IMR-90 (cell line): ENCODE results near the gene ANKRD55. TPM values are rescaled to one million over a fixed set of nuclear protein-coding genes. Genes with fewer than 3 reads are reported as not detected.
A peak's percentile ranks its signal among the peaks of the same experiment; 100 is the strongest.

ENCODE experiments used
- ATAC-seq: fragments of 200-7000 bp; cut with Tn5 transposase; 2 replicates; pipeline ENCODE4 v1.9.1; 2020; ENCODE audit warnings: low read depth, mild to moderate bottlenecking, moderate library complexity
- BruUV-seq: library from RNA; stranded (reverse); fragments of 400-500 nt; replicated peaks from 2 replicates; lab custom pipeline; 2021; lab: Mats Ljungman, UMichigan
- CTCF ChIA-PET: fragments of 300-600 bp; formaldehyde crosslinking; extraction: SDS; loops from one replicate; lab custom pipeline; 2021; ENCODE audit warnings: antibody characterized with exemption; lab: Yijun Ruan, JAX
- POLR2A ChIA-PET: fragments of 300-600 bp; sonication (Branson Sonifier 250); formaldehyde crosslinking; loops from one replicate; lab custom pipeline; 2022; ENCODE audit warnings: antibody characterized with exemption; ENCODE audit not compliant: unreplicated experiment; lab: Charles Lee
- DNase-seq: peaks from one replicate; pipeline ENCODE4 v3.0.0; 2013
- H2AFZ ChIP-seq: replicated peaks from 2 replicates; pipeline ENCODE3; 2013; ENCODE audit warnings: low read length, mild to moderate bottlenecking; ENCODE audit not compliant: poor library complexity
- H2AK5ac ChIP-seq: 2 replicates; pipeline ENCODE4 v1.6.1; 2013; ENCODE audit warnings: low read depth, low read length, inconsistent platforms
- H2AK9ac ChIP-seq: replicated peaks from 2 replicates; pipeline ENCODE3; 2013; ENCODE audit warnings: mild to moderate bottlenecking, low read depth, low read length, moderate library complexity; ENCODE audit not compliant: poor library complexity
- H2BK120ac ChIP-seq: 2 replicates; pipeline ENCODE4 v1.6.1; 2013; ENCODE audit warnings: low read depth, low read length, inconsistent platforms
- H2BK15ac ChIP-seq: 3 replicates; pipeline ENCODE4 v1.6.1; 2013; ENCODE audit warnings: low read depth, low read length, inconsistent platforms
- H2BK20ac ChIP-seq: 2 replicates; pipeline ENCODE4 v1.6.1; 2013; ENCODE audit warnings: low read depth, mild to moderate bottlenecking, inconsistent platforms, low read length, moderate library complexity
- H2BK5ac ChIP-seq: 2 replicates; pipeline ENCODE4 v1.6.1; 2013; ENCODE audit warnings: mild to moderate bottlenecking, low read depth, low read length, inconsistent platforms; ENCODE audit not compliant: poor library complexity, severe bottlenecking
- H3K14ac ChIP-seq: replicated peaks from 2 replicates; pipeline ENCODE4 v1.6.1; 2013; ENCODE audit warnings: low read depth, low read length, inconsistent platforms
- H3K18ac ChIP-seq: 2 replicates; pipeline ENCODE4 v1.6.1; 2013; ENCODE audit warnings: low read depth, low read length, control low read depth
- H3K23ac ChIP-seq: 2 replicates; pipeline ENCODE4 v1.6.1; 2013; ENCODE audit warnings: low read depth, low read length, inconsistent platforms
- H3K27ac ChIP-seq: 2 replicates; pipeline ENCODE4 v1.5.1; 2013; ENCODE audit warnings: mild to moderate bottlenecking, control low read depth, low read length; ENCODE audit not compliant: insufficient read depth
- H3K27me3 ChIP-seq: 2 replicates; pipeline ENCODE4 v1.6.1; 2013; ENCODE audit warnings: low read length; ENCODE audit not compliant: control insufficient read depth, insufficient read depth
- H3K36me3 ChIP-seq: 2 replicates; pipeline ENCODE4 v1.6.1; 2013; ENCODE audit warnings: low read length, mixed read lengths; ENCODE audit not compliant: control insufficient read depth, insufficient read depth
- H3K4ac ChIP-seq: 2 replicates; pipeline ENCODE4 v1.6.1; 2013; ENCODE audit warnings: low read depth, low read length, inconsistent platforms
- H3K4me1 ChIP-seq: 2 replicates; pipeline ENCODE4 v1.6.1; 2013; ENCODE audit warnings: low read length, mixed read lengths; ENCODE audit not compliant: control insufficient read depth, insufficient read depth
- H3K4me2 ChIP-seq: 2 replicates; pipeline ENCODE4 v1.6.1; 2013; ENCODE audit warnings: low read depth, mild to moderate bottlenecking, control low read depth, low read length, moderate library complexity
- H3K4me3 ChIP-seq: 2 replicates; pipeline ENCODE4 v1.5.1; 2013; ENCODE audit warnings: low read depth, mild to moderate bottlenecking, control low read depth, low read length, moderate library complexity; ENCODE audit not compliant: insufficient read depth
- H3K56ac ChIP-seq: 2 replicates; pipeline ENCODE4 v1.6.1; 2013; ENCODE audit warnings: low read length, inconsistent platforms; ENCODE audit not compliant: insufficient read depth; ENCODE audit errors: extremely low read depth
- H3K79me1 ChIP-seq, 2 experiments: 2 replicates each; pipeline ENCODE4 v1.6.1; 2013; ENCODE audit warnings: low read length in 2 of 2, inconsistent platforms in 1 of 2, low read depth in 1 of 2
- H3K9ac ChIP-seq: 2 replicates; pipeline ENCODE4 v1.6.1; 2013; ENCODE audit warnings: low read depth, low read length, control low read depth
- H3K9me1 ChIP-seq: 2 replicates; pipeline ENCODE4 v1.6.1; 2013; ENCODE audit warnings: low read length, inconsistent platforms; ENCODE audit not compliant: insufficient read depth
- H3K9me3 ChIP-seq: 2 replicates; pipeline ENCODE4 v1.6.1; 2013; ENCODE audit warnings: low read length; ENCODE audit not compliant: control insufficient read depth, insufficient read depth
- H4K20me1 ChIP-seq: 2 replicates; pipeline ENCODE4 v1.6.1; 2013; ENCODE audit warnings: low read length, inconsistent platforms; ENCODE audit not compliant: insufficient read depth
- H4K5ac ChIP-seq: 2 replicates; pipeline ENCODE4 v1.6.1; 2013; ENCODE audit warnings: mild to moderate bottlenecking, low read depth, low read length, control low read depth
- H4K8ac ChIP-seq, 2 experiments: 2 replicates each; pipeline ENCODE4 v1.6.1; 2013; ENCODE audit warnings: low read depth in 2 of 2, low read length in 2 of 2, control low read depth in 1 of 2, inconsistent platforms in 1 of 2
- H4K91ac ChIP-seq: 2 replicates; pipeline ENCODE4 v1.6.1; 2013; ENCODE audit warnings: low read depth, low read length, inconsistent platforms; ENCODE audit not compliant: insufficient read depth
- CEBPB ChIP-seq: IDR thresholded peaks from 2 replicates; pipeline ENCODE4 v1.6.1; 2012; ENCODE audit warnings: low read depth, low read length, improper control_type of control experiment
- CHD1 ChIP-seq: IDR thresholded peaks from 2 replicates; pipeline ENCODE4 v1.6.1; 2012; ENCODE audit warnings: low read depth, low read length, improper control_type of control experiment
- ELK1 ChIP-seq: fragments of 150-350 bp; IDR thresholded peaks from 2 replicates; pipeline ENCODE4 v1.6.1; 2016; ENCODE audit warnings: low read depth, mild to moderate bottlenecking, low read length, moderate library complexity, borderline replicate concordance
- MAFK ChIP-seq: IDR thresholded peaks from 2 replicates; pipeline ENCODE4 v1.6.1; 2012; ENCODE audit warnings: low read depth, low read length, improper control_type of control experiment
- MAZ ChIP-seq: IDR thresholded peaks from 2 replicates; pipeline ENCODE4 v1.6.1; 2012; ENCODE audit warnings: low read depth, mild to moderate bottlenecking, low read length, improper control_type of control experiment, moderate library complexity, borderline replicate concordance
- MXI1 ChIP-seq: IDR thresholded peaks from 2 replicates; pipeline ENCODE4 v1.6.1; 2012; ENCODE audit warnings: low read depth, mild to moderate bottlenecking, low read length, moderate library complexity, borderline replicate concordance
- NFE2L2 ChIP-seq: fragments of 150-350 bp; IDR thresholded peaks from 2 replicates; pipeline ENCODE4 v1.6.1; 2016; ENCODE audit warnings: low read depth, mild to moderate bottlenecking, low read length
- POLR2A ChIP-seq: IDR thresholded peaks from 2 replicates; pipeline ENCODE4 v1.6.1; 2012; ENCODE audit warnings: mild to moderate bottlenecking, low read depth, low read length
- RFX5 ChIP-seq: IDR thresholded peaks from 2 replicates; pipeline ENCODE4 v1.8.0; 2012; ENCODE audit warnings: low read depth, mild to moderate bottlenecking, low read length, moderate library complexity
- SMC3 ChIP-seq: fragments of 150-350 bp; IDR thresholded peaks from 2 replicates; pipeline ENCODE4 v1.6.1; 2016; ENCODE audit warnings: low read depth, mild to moderate bottlenecking, antibody characterized with exemption, low read length, moderate library complexity
- WGBS, 2 experiments: methylation state at CpG; one replicate each; pipeline versions ENCODE4 v1.1.5 to v1.1.7; 2013; ENCODE audit warnings: missing lambda C conversion rate in 2 of 2; ENCODE audit not compliant: insufficient read length in 1 of 2; ENCODE audit errors: extremely low coverage in 2 of 2; 5-methylcytosine and 5-hydroxymethylcytosine counted together
- dilution Hi-C: fragments of 300-500 bp; cut with HindIII; formaldehyde crosslinking; loops from one replicate; pipeline ENCODE4 v1.14.3; 2018; ENCODE audit warnings: low sequenced_read_pairs; ENCODE audit not compliant: unreplicated experiment
- in situ Hi-C: fragments of 300-500 bp; cut with MboI; formaldehyde crosslinking; loops from 3 replicates; pipeline ENCODE4 v1.14.3; 2019; ENCODE audit warnings: low sequenced_read_pairs, inconsistent platforms, mixed read lengths
- intact Hi-C: fragments of 100-400 bp; cut with micrococcal nuclease; formaldehyde crosslinking; loops from 2 replicates; pipeline ENCODE4 v1.10.0; 2022
- polyA plus RNA-seq, 3 experiments: library from polyadenylated mRNA; depleted of rRNA; stranded (reverse); fragments of >200 nt; gene quantifications; 2 replicates each; pipeline ENCODE4 v1.2.3, GENCODE V29; 2012; ENCODE audit warnings: low replicate concordance in 1 of 3
- total RNA-seq: library from RNA; depleted of rRNA; stranded (reverse); fragments of >200 nt; gene quantifications from 2 replicates; pipeline ENCODE4 v1.2.3, GENCODE V29; 2012

ANKRD55 gene
- total and polyA plus RNA-seq, 2 of the 4 experiments (the other 2 are of a cell fraction): not detected

- no peak overlapping the region for H3K4me3 ChIP-seq
- H4K91ac ChIP-seq: peak overlapping the region; percentile 58; the same call in 1 of the 2 replicates
- H2AFZ ChIP-seq: no peak overlapping the region
- H3K9me1 ChIP-seq: peaks cover 6% of the 10 kb centered on the region; the same call in 1 of the 2 replicates
- peak overlapping the region; percentile 16; the same call in 1 of the 2 replicates for H2BK20ac ChIP-seq
- CTCF ChIA-PET: no interaction called here
- POLR2A ChIA-PET: no interaction called here
- no peak for TF ChIP-seq MAZ
- no peak for TF ChIP-seq NFE2L2
- TF ChIP-seq ELK1: no peak
- TF ChIP-seq CEBPB: no peak
- no peak for TF ChIP-seq MAFK
- TF ChIP-seq POLR2A: no peak
- no peak for TF ChIP-seq CHD1
- TF ChIP-seq MXI1: no peak
- TF ChIP-seq RFX5: no peak
- TF ChIP-seq SMC3: no peak
- H3K23ac ChIP-seq: no peak overlapping the region
- H3K18ac ChIP-seq: no peak overlapping the region
- H2AK5ac ChIP-seq: peak overlapping the region; percentile 77; the same call in 1 of the 2 replicates
- no TSS peak for BruUV-seq
- no CpG with 5 or more reads among the region's 4 CpGs for WGBS, 2 experiments
- H2BK5ac ChIP-seq: no peak overlapping the region
- H3K4me1 ChIP-seq: peaks cover 6% of the 10 kb centered on the region
- no peak overlapping the region for H3K27ac ChIP-seq
- no peak overlapping the region for H3K4me2 ChIP-seq
- no peak overlapping the region for H3K56ac ChIP-seq
- in situ Hi-C loops: no loop called here
- no peak overlapping the region for H4K8ac ChIP-seq
- DNase-seq: peak; percentile 29
- no peak overlapping the region for H4K5ac ChIP-seq
- H3K27me3 ChIP-seq: no peaks in the 10 kb centered on the region
- H3K9me3 ChIP-seq: 0 out of 2 replicates have a peak, but pooled peaks cover 4% of the 10 kb centered on the region
- no peaks in the 10 kb centered on the region for H3K36me3 ChIP-seq
- peak overlapping the region; percentile 77 for H2BK120ac ChIP-seq
- H3K14ac ChIP-seq: 0 out of 2 replicates have a peak overlapping the region, but pooled peaks have one; percentile 76
- no peak for ATAC-seq
- intact Hi-C loops: no loop called here
- 0 out of 4 replicates have a peak, but pooled peaks cover 0 to 8% of the 10 kb centered on the region in 2 experiments for H3K79me1 ChIP-seq
- H2AK9ac ChIP-seq: no peak overlapping the region
- H4K20me1 ChIP-seq: no peaks in the 10 kb centered on the region
- H3K4ac ChIP-seq: peak overlapping the region; percentile 73; the same call in 1 of the 2 replicates
- dilution Hi-C loops: no loop called here
- no peak overlapping the region for H2BK15ac ChIP-seq
- H3K9ac ChIP-seq: no peak overlapping the region
Measured at GRCh38 chr5:56129288-56129687, 103.8 kb downstream of the ANKRD55 start.
